Skeletal muscle tissue (tissue), 4 donors: ENCODE results near the gene WDFY3. TPM values are rescaled to one million over a fixed set of nuclear protein-coding genes. Genes with fewer than 3 reads are reported as not detected.
A peak's percentile ranks its signal among the peaks of the same experiment; 100 is the strongest.

Source experiments
- H3K27ac ChIP-seq: one replicate; pipeline ENCODE4 v1.7.0; 2013; ENCODE audit warnings: mild to moderate bottlenecking, low read depth, low read length, inconsistent platforms
- H3K27me3 ChIP-seq, 3 donors: one replicate each; pipeline ENCODE4 v1.7.0; 2013; ENCODE audit warnings: low read length in 3 of 3; ENCODE audit not compliant: control insufficient read depth in 3 of 3, insufficient read depth in 3 of 3
- H3K36me3 ChIP-seq, 3 donors: one replicate each; pipeline ENCODE4 v1.7.0; 2013; ENCODE audit warnings: low read length in 3 of 3; ENCODE audit not compliant: control insufficient read depth in 3 of 3, insufficient read depth in 3 of 3
- H3K4me1 ChIP-seq, 3 donors: one replicate each; pipeline ENCODE4 v1.7.0; 2013; ENCODE audit warnings: low read length in 3 of 3, mild to moderate bottlenecking in 3 of 3; ENCODE audit not compliant: control insufficient read depth in 3 of 3, insufficient read depth in 3 of 3
- H3K4me3 ChIP-seq, 3 donors: one replicate each; pipeline ENCODE4 v1.7.0; 2013; ENCODE audit warnings: low read length in 3 of 3
- H3K9ac ChIP-seq, 3 donors: one replicate each; pipeline ENCODE4 v1.7.0; 2013; ENCODE audit warnings: low read length in 3 of 3, mild to moderate bottlenecking in 3 of 3, moderate library complexity in 2 of 3, low read depth in 1 of 3
- H3K9me3 ChIP-seq, 3 donors: one replicate each; pipeline ENCODE4 v1.7.0; 2013; ENCODE audit warnings: low read length in 3 of 3; ENCODE audit not compliant: control insufficient read depth in 3 of 3
- total RNA-seq: library from RNA; depleted of rRNA; stranded (reverse); fragments of >200 nt; gene quantifications from one replicate; pipeline ENCODE4 v1.2.3, GENCODE V29; 2014
- donor health status: Osteomylitis.

WDFY3 gene
- total RNA-seq, 1 donor from 2014 or later = 100 TPM

DNA sequence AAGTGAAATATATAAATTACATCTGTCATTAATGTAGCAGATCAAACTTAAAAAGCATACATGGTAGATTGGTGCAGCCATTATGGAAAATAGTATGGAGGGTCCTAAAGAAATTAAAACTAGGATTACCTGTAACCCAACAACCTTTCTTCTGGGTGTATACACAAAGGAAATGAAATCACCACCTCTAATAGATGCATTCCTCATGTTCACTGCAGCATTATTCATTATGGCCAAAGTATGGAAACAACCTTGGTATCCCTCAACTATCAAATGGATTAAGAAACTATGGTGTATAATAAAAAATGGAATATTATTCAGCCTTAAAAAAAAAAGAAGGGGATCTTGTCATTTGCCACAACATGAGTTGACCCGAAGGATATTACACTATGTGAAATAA lies 13.7 kb downstream of the WDFY3 start:
- Histone ChIP-seq H3K27me3 (no peaks in the 10 kb centered on the region), H3K4me1 (peaks cover 11 to 23% (median 18%) of the 10 kb centered on the region in 3 donors)

DNA sequence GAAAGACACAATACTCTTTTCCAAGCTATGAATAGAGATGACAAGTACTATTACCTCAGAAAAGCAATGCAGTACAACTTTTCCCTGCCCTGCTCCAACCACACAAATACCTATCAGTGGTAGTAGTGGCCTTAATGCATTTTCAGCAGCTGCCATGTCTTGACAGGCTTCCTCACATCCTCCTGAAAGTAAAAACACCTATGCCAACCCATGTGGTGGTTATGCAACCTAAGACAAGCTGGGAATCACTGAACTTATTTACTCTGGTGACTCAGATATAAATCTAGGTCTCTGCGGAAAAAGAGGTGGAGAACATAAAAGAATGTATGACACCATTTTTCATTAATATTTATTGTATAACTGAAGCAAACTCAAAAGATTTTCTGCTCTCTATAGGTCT lies 14.5 kb downstream of the WDFY3 start:
- Histone ChIP-seq H3K27ac (peak overlapping the region; percentile 14), H3K4me1 (peaks cover 11 to 23% (median 18%) of the 10 kb centered on the region in 3 donors)

More for the DNA sequence above, 13.7 kb downstream of the WDFY3 start:
- Histone ChIP-seq H3K4me3 (no peak overlapping the region), H3K9me3 (no peaks in the 10 kb centered on the region), H3K36me3 (no peaks in the 10 kb centered on the region), H3K9ac (no peak overlapping the region), H3K27ac (no peak overlapping the region)

GRCh38 chr4:84948056-84948455 lies 18.4 kb downstream of the WDFY3 start:
- Histone ChIP-seq H3K4me3 (no peak overlapping the region), H3K36me3 (no peaks in the 10 kb centered on the region), H3K27ac (no peak overlapping the region), H3K9me3 (no peaks in the 10 kb centered on the region), H3K4me1 (peaks cover 11 to 18% (median 16%) of the 10 kb centered on the region in 3 donors), H3K9ac (no peak overlapping the region), H3K27me3 (no peaks in the 10 kb centered on the region)

More for the DNA sequence above, 14.5 kb downstream of the WDFY3 start:
- no peak overlapping the region for H3K4me3 ChIP-seq
- no peaks in the 10 kb centered on the region for H3K36me3 ChIP-seq
- no peak overlapping the region for H3K9ac ChIP-seq
- no peaks in the 10 kb centered on the region for H3K27me3 ChIP-seq
- H3K9me3 ChIP-seq = no peaks in the 10 kb centered on the region

DNA sequence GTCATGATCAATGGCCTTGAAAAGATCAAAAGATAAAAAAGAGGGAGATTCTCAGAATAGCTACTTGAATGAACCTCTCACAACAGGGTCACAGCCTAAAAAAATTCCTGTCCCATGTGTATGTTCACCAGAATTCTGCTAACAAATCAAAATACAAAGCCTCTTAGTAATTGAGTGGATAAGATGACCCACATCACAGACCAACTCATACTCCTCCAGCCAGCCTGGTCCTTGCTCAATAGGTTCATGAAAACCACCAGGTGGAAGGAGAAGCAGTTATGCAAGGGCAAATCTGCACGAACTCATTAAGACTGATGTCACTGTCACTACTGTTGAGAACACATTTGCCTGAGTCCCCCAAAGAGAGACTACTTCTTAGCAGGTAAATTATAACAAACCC lies 21.5 kb downstream of the WDFY3 start:
- Histone ChIP-seq H3K4me3 (no peak overlapping the region), H3K9ac (no peak overlapping the region), H3K4me1 (peaks cover 8 to 11% (median 11%) of the 10 kb centered on the region in 3 donors), H3K9me3 (peaks cover 0 to 5% (median 0%) of the 10 kb centered on the region in 3 donors), H3K36me3 (no peaks in the 10 kb centered on the region), H3K27ac (no peak overlapping the region), H3K27me3 (no peaks in the 10 kb centered on the region)

DNA sequence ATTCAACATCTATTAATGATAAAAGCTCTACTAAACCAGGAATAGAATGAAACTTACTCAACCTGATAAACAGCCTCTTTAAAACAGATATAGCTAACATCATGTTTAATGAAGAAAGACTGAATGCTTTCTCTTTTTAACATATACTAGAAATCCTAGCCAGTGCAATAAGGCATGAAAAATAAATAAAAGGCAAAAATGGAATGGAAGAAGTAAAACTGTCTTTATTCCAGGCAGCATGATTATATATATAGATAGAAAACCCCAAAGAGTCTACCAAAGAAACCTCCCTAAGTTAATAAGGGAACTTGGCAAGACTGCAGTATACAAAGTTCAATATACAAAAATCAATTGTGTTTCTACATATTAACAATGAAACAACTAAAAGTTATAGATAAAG lies 25.5 kb downstream of the WDFY3 start:
- H3K4me1 ChIP-seq = peaks cover 9 to 19% (median 14%) of the 10 kb centered on the region in 3 donors
- no peaks in the 10 kb centered on the region for H3K36me3 ChIP-seq

GRCh38 chr4:84939113-84939512 lies 27.4 kb downstream of the WDFY3 start:
- Histone ChIP-seq H3K36me3 (no peaks in the 10 kb centered on the region), H3K9me3 (peaks cover 0 to 5% (median 0%) of the 10 kb centered on the region in 3 donors), H3K4me1 (peaks cover 9 to 19% (median 14%) of the 10 kb centered on the region in 3 donors), H3K27me3 (no peaks in the 10 kb centered on the region), H3K27ac (no peak overlapping the region), H3K9ac (no peak overlapping the region), H3K4me3 (no peak overlapping the region)

More for the DNA sequence above, 25.5 kb downstream of the WDFY3 start:
- Histone ChIP-seq H3K9me3 (peaks cover 0 to 5% (median 0%) of the 10 kb centered on the region in 3 donors), H3K27ac (no peak overlapping the region), H3K4me3 (no peak overlapping the region), H3K9ac (no peak overlapping the region), H3K27me3 (no peaks in the 10 kb centered on the region)

GRCh38 chr4:84938316-84938715 lies 28.2 kb downstream of the WDFY3 start:
- H3K4me1 ChIP-seq = peaks cover 9 to 19% (median 14%) of the 10 kb centered on the region in 3 donors

GRCh38 chr4:84937381-84937977 lies 29.0 kb downstream of the WDFY3 start:
- no peak overlapping the region for H3K4me3 ChIP-seq
- peak overlapping the region; percentile 31 for H3K27ac ChIP-seq
- no peaks in the 10 kb centered on the region for H3K27me3 ChIP-seq
- H3K36me3 ChIP-seq = no peaks in the 10 kb centered on the region
- H3K9me3 ChIP-seq = peaks cover 0 to 5% (median 0%) of the 10 kb centered on the region in 3 donors
- H3K9ac ChIP-seq = no peak overlapping the region
- H3K4me1 ChIP-seq = peaks cover 9 to 19% (median 14%) of the 10 kb centered on the region in 3 donors

More at GRCh38 chr4:84938316-84938715, 28.2 kb downstream of the WDFY3 start:
- no peak overlapping the region for H3K9ac ChIP-seq
- H3K36me3 ChIP-seq = no peaks in the 10 kb centered on the region
- H3K27ac ChIP-seq = peak overlapping the region; percentile 31
- no peak overlapping the region for H3K4me3 ChIP-seq
- H3K9me3 ChIP-seq = peaks cover 0 to 5% (median 0%) of the 10 kb centered on the region in 3 donors
- no peaks in the 10 kb centered on the region for H3K27me3 ChIP-seq

GRCh38 chr4:84936123-84936522 lies 30.4 kb downstream of the WDFY3 start:
- H3K36me3 ChIP-seq = peaks cover 0 to 5% (median 0%) of the 10 kb centered on the region in 3 donors
- no peaks in the 10 kb centered on the region for H3K27me3 ChIP-seq
- no peak overlapping the region for H3K4me3 ChIP-seq
- H3K9ac ChIP-seq = no peak overlapping the region
- peaks cover 0 to 3% (median 0%) of the 10 kb centered on the region in 3 donors for H3K9me3 ChIP-seq
- no peak overlapping the region for H3K27ac ChIP-seq
- H3K4me1 ChIP-seq = peaks cover 11 to 22% (median 14%) of the 10 kb centered on the region in 3 donors

DNA sequence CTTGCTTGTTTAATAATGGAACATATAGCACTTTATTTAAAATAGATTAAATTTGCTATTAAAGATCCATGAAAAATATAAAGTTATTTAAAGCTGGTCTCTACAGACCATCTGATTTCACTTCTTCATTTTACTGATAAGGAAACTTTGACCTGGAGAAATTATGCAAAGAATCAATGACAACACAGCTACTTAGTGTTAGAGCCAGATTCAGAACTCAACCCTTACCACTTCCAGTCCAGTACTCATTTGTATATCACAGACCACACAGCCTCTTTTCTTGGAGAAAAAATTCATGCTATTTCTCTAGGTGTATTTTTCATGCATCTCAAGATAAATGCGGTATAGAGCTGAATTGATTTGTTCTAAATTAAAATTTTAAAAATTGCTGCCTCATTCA lies 34.0 kb downstream of the WDFY3 start:
- Histone ChIP-seq H3K9ac (no peak overlapping the region), H3K9me3 (no peaks in the 10 kb centered on the region), H3K4me1 (peaks cover 5 to 10% (median 8%) of the 10 kb centered on the region in 3 donors), H3K27ac (no peak overlapping the region), H3K4me3 (no peak overlapping the region), H3K36me3 (peaks cover 0 to 6% (median 0%) of the 10 kb centered on the region in 3 donors), H3K27me3 (no peaks in the 10 kb centered on the region)
